CD4-positive, alpha-beta T cell (primary cell): ENCODE data around the gene BEGAIN. TPM values are rescaled to one million over a fixed set of nuclear protein-coding genes. Genes with fewer than 3 reads are reported as not detected.

ENCODE experiments used
- ATAC-seq: fragments of 200-7000 bp; cut with Tn5 transposase; one replicate; pipeline ENCODE4 v1.10.0; 2022; ENCODE audit warnings: mild to moderate bottlenecking; ENCODE audit not compliant: poor library complexity
- CTCF ChIA-PET: fragments of 350-600 bp; sonication (Branson Sonifier 250); formaldehyde crosslinking; loops from one replicate; lab custom pipeline; 2021; ENCODE audit warnings: antibody characterized with exemption, inconsistent platforms; lab: Charles Lee
- POLR2A ChIA-PET: fragments of 350-600 bp; sonication (Branson Sonifier 250); formaldehyde crosslinking; loops from one replicate; lab custom pipeline; 2021; ENCODE audit warnings: antibody characterized with exemption, inconsistent platforms; lab: Charles Lee
- DNase-seq, 14 experiments: peaks; one replicate each; pipeline ENCODE4 v3.0.0-alpha.2; 2013 to 2020; ENCODE audit warnings: mixed read lengths in 2 of 14
- H3K27ac ChIP-seq, 2 donors: one replicate each; pipeline versions ENCODE4 v1.5.1 to v1.7.0; 2013; ENCODE audit warnings: low read length in 2 of 2, low read depth in 1 of 2, mild to moderate bottlenecking in 1 of 2
- H3K27me3 ChIP-seq, 2 experiments: 1 replicate in 1 of 2; 2 replicates in 1 of 2; pipeline versions ENCODE4 v1.6.1 to v1.7.0; 2013; ENCODE audit warnings: low read length in 2 of 2, control low read depth in 1 of 2, mild to moderate bottlenecking in 1 of 2, moderate library complexity in 1 of 2; ENCODE audit not compliant: insufficient read depth in 2 of 2, control insufficient read depth in 1 of 2
- H3K36me3 ChIP-seq: one replicate; pipeline ENCODE4 v1.6.1; 2013; ENCODE audit warnings: low read length, control low read depth; ENCODE audit not compliant: insufficient read depth
- H3K4me1 ChIP-seq: one replicate; pipeline ENCODE4 v1.6.1; 2013; ENCODE audit warnings: low read length, control low read depth; ENCODE audit not compliant: insufficient read depth
- H3K4me3 ChIP-seq: one replicate; pipeline ENCODE4 v1.5.1; 2013; ENCODE audit warnings: mild to moderate bottlenecking, low read length, moderate library complexity
- H3K9me3 ChIP-seq, 2 experiments: 1 replicate in 1 of 2; 2 replicates in 1 of 2; pipeline versions ENCODE4 v1.6.1 to v1.7.0; 2013; ENCODE audit warnings: low read length in 2 of 2, mild to moderate bottlenecking in 2 of 2, control low read depth in 1 of 2, moderate library complexity in 1 of 2; ENCODE audit not compliant: control insufficient read depth in 1 of 2, insufficient read depth in 1 of 2
- H3K27ac Mint-ChIP-seq: one replicate; pipeline ENCODE4 v1.8.0; 2020; ENCODE audit warnings: mixed read lengths
- H3K27me3 Mint-ChIP-seq: one replicate; pipeline ENCODE4 v1.8.0; 2021; ENCODE audit warnings: mixed read lengths
- H3K36me3 Mint-ChIP-seq: one replicate; pipeline ENCODE4 v1.8.0; 2021; ENCODE audit warnings: low read depth, mixed read lengths
- H3K4me1 Mint-ChIP-seq: one replicate; pipeline ENCODE4 v1.8.0; 2021; ENCODE audit warnings: low read depth, mixed read lengths
- H3K4me3 Mint-ChIP-seq: one replicate; pipeline ENCODE4 v1.8.0; 2020; ENCODE audit warnings: mild to moderate bottlenecking, mixed read lengths
- H3K9me3 Mint-ChIP-seq: one replicate; pipeline ENCODE4 v1.8.0; 2020; ENCODE audit warnings: mixed read lengths
- CTCF ChIP-seq: fragments of 200-600 bp; IDR thresholded peaks from one replicate; pipeline ENCODE4 v1.8.0; 2022; ENCODE audit warnings: antibody characterized with exemption, mild to moderate bottlenecking
- intact Hi-C, 2 experiments: fragments of 100-400 bp; cut with DNase I in 1 of 2; cut with micrococcal nuclease in 1 of 2; formaldehyde crosslinking; loops; one replicate each; pipeline versions ENCODE4 v1.15.1 to v1.9.0; 2023 to 2025; cut with DNase I, micrococcal nuclease
- total RNA-seq, 174 experiments: library from RNA in 2 of 174; stranded (reverse) in 2 of 174; gene quantifications; one replicate each; pipeline ENCODE4 v1.2.3 and lab custom pipeline; 2021 to 2026

Gene BEGAIN
- total RNA-seq, 2 experiments from 2014 or later: 1.5 to 2.0 TPM

- Histone ChIP-seq H3K4me1 (peaks cover 19% of the 10 kb centered on the region), H3K36me3 (no peaks in the 10 kb centered on the region), H3K27ac (no peak overlapping the region), H3K27me3 (no peaks in the 10 kb centered on the region), H3K4me3 (no peak overlapping the region), H3K9me3 (peaks cover 0 to 7% of the 10 kb centered on the region in 2 experiments)
- Mint-ChIP-seq H3K27ac (no peak overlapping the region), H3K36me3 (no peaks in the 10 kb centered on the region), H3K4me3 (no peak overlapping the region), H3K4me1 (no peaks in the 10 kb centered on the region), H3K27me3 (no peaks in the 10 kb centered on the region), H3K9me3 (no peaks in the 10 kb centered on the region)
- ChIA-PET CTCF (no interaction called here), POLR2A (no interaction called here)
- no peak for ATAC-seq
- intact Hi-C loops: no loop called here
- peak in 2 of 14 experiments; percentile 0 to 6 for DNase-seq
- TF ChIP-seq CTCF: no peak
These were observed 51.7 kb downstream of the BEGAIN start for GRCh38 chr14:100535287-100536120.

- Histone ChIP-seq H3K27me3 (no peaks in the 10 kb centered on the region), H3K36me3 (no peaks in the 10 kb centered on the region), H3K9me3 (no peaks in the 10 kb centered on the region), H3K27ac (no peak overlapping the region), H3K4me1 (peaks cover 19% of the 10 kb centered on the region), H3K4me3 (no peak overlapping the region)
- POLR2A ChIA-PET: no interaction called here
- intact Hi-C loops: no loop called here
- Mint-ChIP-seq H3K4me3 (no peak overlapping the region), H3K4me1 (no peaks in the 10 kb centered on the region), H3K27ac (no peak overlapping the region), H3K36me3 (no peaks in the 10 kb centered on the region), H3K27me3 (no peaks in the 10 kb centered on the region), H3K9me3 (no peaks in the 10 kb centered on the region)
- ATAC-seq (no peak), DNase-seq (peak in 1 of 14 experiments; percentile 5)
- TF ChIP-seq CTCF: no peak
- CTCF ChIA-PET: no interaction called here
These were observed 52.5 kb downstream of the BEGAIN start for GRCh38 chr14:100534528-100535286.

GRCh38 chr14:100533656-100534485 lies 53.3 kb downstream of the BEGAIN start:
- no peaks in the 10 kb centered on the region for H3K27me3 Mint-ChIP-seq
- H3K4me1 ChIP-seq: peaks cover 19% of the 10 kb centered on the region
- no peaks in the 10 kb centered on the region for H3K9me3 Mint-ChIP-seq
- H3K36me3 ChIP-seq: no peaks in the 10 kb centered on the region
- no peaks in the 10 kb centered on the region for H3K4me1 Mint-ChIP-seq
- no peak for TF ChIP-seq CTCF
- no peaks in the 10 kb centered on the region for H3K9me3 ChIP-seq
- ATAC-seq (no peak), DNase-seq (peak in 1 of 14 experiments; percentile 5)
- CTCF ChIA-PET: no interaction called here
- no peak overlapping the region for H3K27ac ChIP-seq
- H3K27me3 ChIP-seq: no peaks in the 10 kb centered on the region
- POLR2A ChIA-PET: interaction anchor here (0.8 kb wide), 1 partner anchor 12 kb away, joined by 3 read pairs; no protein-coding TSS in a partner anchor
- H3K4me3 ChIP-seq: no peak overlapping the region
- no peak overlapping the region for H3K4me3 Mint-ChIP-seq
- intact Hi-C loops: no loop called here
- no peaks in the 10 kb centered on the region for H3K36me3 Mint-ChIP-seq
- H3K27ac Mint-ChIP-seq: no peak overlapping the region
